ENCODE results near the gene IDI2. TPM values are rescaled to one million over a fixed set of nuclear protein-coding genes. Genes with fewer than 3 reads are reported as not detected.
A peak's percentile ranks its signal among the peaks of the same experiment; 100 is the strongest.

IDI2 gene
- polyA plus RNA-seq, 3 donors, result not detected

GRCh38 chr10:987620-987869 is 38.1 kb downstream of the IDI2 start:
- Histone ChIP-seq H3K9ac (ENCODE audit: insufficient read depth, low read length, poor library complexity, severe bottlenecking) (peak overlapping the region; percentile 95), H2AFZ (ENCODE audit: insufficient read depth, low read depth, low read length, poor library complexity, severe bottlenecking) (peak overlapping the region; percentile 96), H3K27ac (ENCODE audit: low read depth in 1 of 2, low read length in 2 of 2) (peak overlapping the region; percentile 75 to 97), H3K36me3 (replicated peaks in 1 of 2; ENCODE audit: control insufficient read depth in 1 of 2, insufficient read depth in 2 of 2, low read length in 2 of 2) (peaks cover under 1 to 10% of the 10 kb centered on the region in 2 donors), H3K79me2 (ENCODE audit: insufficient read depth, low read length) (peaks cover 51% of the 10 kb centered on the region), H3K4me3 (replicated peaks in 1 of 3; ENCODE audit: low read depth in 2 of 3, low read length in 3 of 3) (peak overlapping the region; percentile 85 to 98 (median 90)), H3K9me3 (replicated peaks in 1 of 2; ENCODE audit: control insufficient read depth in 1 of 2, insufficient read depth in 1 of 2, low read length in 2 of 2) (no peaks in the 10 kb centered on the region), H3K4me2 (replicated peaks; ENCODE audit: extremely low read depth, low read length, poor library complexity, severe bottlenecking) (peak overlapping the region; percentile 95), H3K4me1 (ENCODE audit: control insufficient read depth in 1 of 2, insufficient read depth in 2 of 2, low read length in 2 of 2) (peaks cover 22 to 29% of the 10 kb centered on the region in 2 donors), H3K27me3 (ENCODE audit: control insufficient read depth in 2 of 2, insufficient read depth in 2 of 2, low read length in 2 of 2) (no peaks in the 10 kb centered on the region), H4K20me1 (ENCODE audit: insufficient read depth, low read length) (peaks cover 20% of the 10 kb centered on the region)
- Mint-ChIP-seq H3K9me3 (no peaks in the 10 kb centered on the region), H3K4me3 (peak overlapping the region; percentile 84 to 90), H3K36me3 (peaks cover 13 to 22% of the 10 kb centered on the region in 2 donors), H3K4me1 (peaks cover 27% of the 10 kb centered on the region), H3K27ac (peak overlapping the region; percentile 91 to 96 (median 92)), H3K27me3 (ENCODE audit: low read depth in 3 of 3) (peaks cover 0 to 2% (median 0%) of the 10 kb centered on the region in 3 donors)
- intact Hi-C loops (cut with micrococcal nuclease), result loop anchor here (2.0 to 5.0 kb wide), 4 partner anchors 55 to 70 kb away; partner anchors contain the start of genes LARP4B (in 2 of the 2) and WDR37 (in 1 of the 2)
- WGBS (ENCODE audit: insufficient coverage), result 1% methylated on average over 7 of the region's 7 CpGs
- TF ChIP-seq CTCF (IDR thresholded peaks at IDR 0.05), result no peak
- no peak for DNase-seq

GRCh38 chr10:986881-987619 is 38.6 kb downstream of the IDI2 start:
- Mint-ChIP-seq H3K4me3 (peak overlapping the region; percentile 84 to 90), H3K4me1 (peaks cover 27% of the 10 kb centered on the region), H3K27me3 (ENCODE audit: low read depth in 3 of 3) (peaks cover 0 to 2% (median 0%) of the 10 kb centered on the region in 3 donors), H3K36me3 (peaks cover 10 to 18% of the 10 kb centered on the region in 2 donors), H3K27ac (peak overlapping the region; percentile 18 to 96 (median 92)), H3K9me3 (no peaks in the 10 kb centered on the region)
- no peak for DNase-seq
- Histone ChIP-seq H3K27me3 (ENCODE audit: control insufficient read depth in 2 of 2, insufficient read depth in 2 of 2, low read length in 2 of 2) (no peaks in the 10 kb centered on the region), H3K4me2 (replicated peaks; ENCODE audit: extremely low read depth, low read length, poor library complexity, severe bottlenecking) (peak overlapping the region; percentile 95), H3K4me3 (replicated peaks in 1 of 3; ENCODE audit: low read depth in 2 of 3, low read length in 3 of 3) (peak overlapping the region; percentile 85 to 98 (median 90)), H3K79me2 (ENCODE audit: insufficient read depth, low read length) (peaks cover 47% of the 10 kb centered on the region), H2AFZ (ENCODE audit: insufficient read depth, low read depth, low read length, poor library complexity, severe bottlenecking) (peak overlapping the region; percentile 96), H3K36me3 (replicated peaks in 1 of 2; ENCODE audit: control insufficient read depth in 1 of 2, insufficient read depth in 2 of 2, low read length in 2 of 2) (peaks cover 0 to 7% of the 10 kb centered on the region in 2 donors), H3K9ac (ENCODE audit: insufficient read depth, low read length, poor library complexity, severe bottlenecking) (peak overlapping the region; percentile 95), H3K4me1 (ENCODE audit: control insufficient read depth in 1 of 2, insufficient read depth in 2 of 2, low read length in 2 of 2) (peaks cover 22 to 29% of the 10 kb centered on the region in 2 donors), H3K27ac (ENCODE audit: low read depth in 1 of 2, low read length in 2 of 2) (peak overlapping the region; percentile 75 to 97), H3K9me3 (replicated peaks in 1 of 2; ENCODE audit: control insufficient read depth in 1 of 2, insufficient read depth in 1 of 2, low read length in 2 of 2) (no peaks in the 10 kb centered on the region), H4K20me1 (ENCODE audit: insufficient read depth, low read length) (peaks cover 19% of the 10 kb centered on the region)
- no peak for TF ChIP-seq CTCF (IDR thresholded peaks at IDR 0.05)
- WGBS (ENCODE audit: insufficient coverage), result 68% methylated on average over 8 of the region's 14 CpGs
- intact Hi-C loops (cut with micrococcal nuclease), result loop anchor here (2.0 to 5.0 kb wide), 4 partner anchors 55 to 70 kb away; partner anchors contain the start of genes LARP4B (in 2 of the 2) and WDR37 (in 1 of the 2)

Measured in CD14-positive monocyte (primary cell).